ENCODE results near the gene PTPRT.

Gene PTPRT

GRCh38 chr20:42432496-42433334 is 757.0 kb downstream of the PTPRT start:
- DNase-seq, result no peak

DNA sequence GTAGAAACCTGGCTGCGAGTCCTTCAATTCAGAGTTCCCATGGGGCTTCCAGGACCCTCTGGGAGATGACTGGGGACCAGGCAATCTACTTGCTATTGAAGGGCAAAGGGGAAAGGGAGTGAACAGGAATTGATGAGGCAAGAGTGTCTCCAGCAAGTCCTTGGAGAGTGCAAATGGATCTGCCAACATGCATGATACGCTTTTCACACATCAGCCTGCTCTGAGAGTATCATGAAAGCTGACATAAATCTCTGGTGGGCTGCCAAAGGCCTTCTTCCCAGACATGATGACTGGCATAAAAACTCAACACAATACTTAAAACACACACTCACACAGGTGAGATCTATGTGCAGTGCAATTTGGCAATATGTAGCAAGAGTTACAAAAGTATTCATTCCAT is 759.1 kb downstream of the PTPRT start:
- DNase-seq, result no peak

DNA sequence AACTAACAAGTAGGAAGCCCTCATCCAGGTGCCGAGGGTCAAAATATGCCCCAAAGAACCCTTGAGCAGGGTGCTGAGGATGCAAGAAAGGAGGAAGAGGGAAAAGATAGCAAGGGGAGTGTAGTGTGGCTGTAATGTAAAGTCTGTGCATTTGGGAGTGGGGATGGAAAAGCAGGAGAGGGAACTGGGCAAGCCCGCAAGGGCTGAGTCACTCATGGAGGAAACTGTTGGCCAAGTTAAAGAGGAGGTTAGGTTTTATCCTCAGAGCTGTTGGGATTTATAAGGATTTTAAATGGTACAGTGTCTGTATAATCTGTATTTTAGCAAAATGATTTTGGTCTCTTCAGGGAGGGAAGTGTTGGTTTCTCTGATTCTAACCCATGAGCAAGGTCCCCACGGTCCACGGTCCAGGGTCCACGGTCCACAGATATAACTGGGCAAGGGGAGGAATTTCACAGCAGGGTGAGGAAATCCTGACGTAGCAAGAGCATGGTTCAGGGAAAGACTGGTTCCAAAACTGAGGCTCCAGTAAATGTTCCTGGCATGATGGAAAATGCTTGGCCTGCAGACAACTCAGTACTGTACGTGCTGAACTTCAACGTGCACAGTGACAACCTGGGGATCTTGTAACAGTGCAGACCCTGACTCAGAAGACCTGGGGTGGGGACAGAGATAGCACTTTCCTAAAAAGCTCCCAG is 759.8 kb downstream of the PTPRT start:
- no peak for DNase-seq

- no peak for DNase-seq
These were observed 769.7 kb downstream of the PTPRT start for GRCh38 chr20:42419814-42420532.

DNA sequence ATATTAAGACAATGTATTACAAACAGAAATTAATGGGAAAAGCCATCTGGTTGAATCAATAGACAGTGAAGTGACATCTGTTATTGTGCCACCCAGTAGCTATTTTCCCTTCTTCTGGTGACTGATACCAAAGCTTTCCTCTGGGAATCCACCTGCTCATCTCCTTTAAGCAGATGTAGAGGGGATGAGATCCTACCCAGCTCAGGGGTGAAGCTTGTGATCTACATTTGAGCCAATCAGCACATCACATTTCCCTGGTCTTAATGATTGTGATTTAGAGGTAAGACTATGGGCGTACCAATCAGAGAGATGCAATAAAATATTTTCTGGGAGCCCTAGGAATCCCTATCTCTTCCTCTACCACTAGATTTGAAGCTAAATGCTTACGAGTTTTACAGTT is 782.9 kb downstream of the PTPRT start:
- DNase-seq, result no peak

DNA sequence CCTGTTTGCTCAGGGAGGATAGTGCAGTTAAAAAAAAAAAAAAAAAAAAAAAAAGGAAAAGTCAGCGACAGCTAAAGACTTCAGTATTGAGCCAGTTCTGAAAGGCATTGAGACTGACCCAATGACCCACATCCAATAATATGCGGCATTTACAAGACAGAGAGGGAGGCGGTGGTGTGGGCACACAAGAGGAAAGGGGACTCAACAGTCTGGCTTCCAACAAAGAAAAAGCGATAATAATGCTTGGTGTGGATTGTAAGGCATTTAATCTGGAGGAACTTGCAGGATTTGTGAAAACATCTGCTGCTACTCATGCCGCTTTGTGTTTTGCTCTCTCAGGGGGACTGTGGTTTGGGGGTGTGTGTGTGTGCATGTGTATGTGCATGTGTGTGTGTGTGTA is 787.3 kb downstream of the PTPRT start:
- DNase-seq, result no peak

DNA sequence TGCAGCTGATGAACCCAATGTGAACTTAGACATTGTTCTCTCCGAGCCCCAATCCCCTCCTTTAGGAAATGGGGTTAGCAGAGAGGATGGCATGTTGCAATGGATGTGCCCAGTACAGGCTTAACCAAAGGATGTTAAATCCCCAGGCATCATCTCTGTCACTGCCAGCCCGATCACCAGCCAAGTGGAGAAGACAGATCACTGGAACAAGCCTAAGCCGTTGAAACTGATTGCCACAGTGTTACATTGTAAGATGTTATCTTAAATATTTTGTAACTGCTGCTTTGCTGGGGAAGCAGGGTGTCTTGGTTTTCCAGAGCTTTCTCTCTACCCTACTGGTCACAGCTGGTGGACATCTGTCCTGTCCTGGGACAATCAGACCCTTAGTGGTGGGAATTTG is 788.1 kb downstream of the PTPRT start:
- no peak for DNase-seq

DNA sequence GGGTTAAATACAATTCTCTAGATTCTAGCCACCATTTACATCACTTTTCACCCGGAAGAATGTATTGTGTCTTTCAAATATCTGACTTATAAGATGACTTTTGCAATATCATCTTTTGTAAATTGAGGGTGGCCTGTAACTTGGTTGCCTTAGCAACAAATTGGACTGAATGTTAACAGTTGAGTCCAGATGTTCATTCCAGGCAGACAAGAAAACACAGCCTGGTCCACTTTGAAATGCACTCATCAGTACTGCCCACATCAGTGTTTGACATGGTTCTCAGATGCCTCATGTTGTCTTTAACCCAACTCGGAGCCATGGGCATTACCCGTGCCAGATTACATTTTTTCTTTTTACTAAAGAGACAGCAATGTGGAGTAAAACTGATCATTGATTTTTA is 789.9 kb downstream of the PTPRT start:
- no peak for DNase-seq

- DNase-seq, result no peak
These were observed 797.3 kb downstream of the PTPRT start for GRCh38 chr20:42392442-42392841.

- DNase-seq, result no peak
These were observed 797.9 kb downstream of the PTPRT start for GRCh38 chr20:42391807-42392206.

DNA sequence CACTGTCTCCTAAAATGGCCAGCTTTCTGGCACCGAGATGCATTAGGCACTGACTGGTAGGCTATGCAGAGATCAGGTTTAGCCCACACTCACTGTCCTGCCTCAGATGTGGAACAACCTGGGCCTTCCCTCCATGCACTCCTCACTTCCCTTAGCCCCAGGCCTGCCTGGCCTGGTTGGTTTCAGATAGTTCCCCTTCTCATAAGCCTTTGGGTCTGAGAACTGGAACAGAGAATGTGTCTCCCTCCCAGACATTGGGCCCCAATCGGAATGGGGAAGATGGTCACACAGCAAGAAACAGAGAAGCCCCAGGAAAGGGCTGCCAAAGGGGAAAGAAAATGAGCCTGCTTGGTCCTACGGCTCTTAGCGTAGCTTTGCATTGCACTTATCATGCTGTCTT is 809.4 kb downstream of the PTPRT start:
- DNase-seq, result no peak

GRCh38 chr20:42379385-42379784 is 810.3 kb downstream of the PTPRT start:
- no peak for DNase-seq

- no peak for DNase-seq
These were observed 810.9 kb downstream of the PTPRT start for GRCh38 chr20:42378826-42379225.

DNA sequence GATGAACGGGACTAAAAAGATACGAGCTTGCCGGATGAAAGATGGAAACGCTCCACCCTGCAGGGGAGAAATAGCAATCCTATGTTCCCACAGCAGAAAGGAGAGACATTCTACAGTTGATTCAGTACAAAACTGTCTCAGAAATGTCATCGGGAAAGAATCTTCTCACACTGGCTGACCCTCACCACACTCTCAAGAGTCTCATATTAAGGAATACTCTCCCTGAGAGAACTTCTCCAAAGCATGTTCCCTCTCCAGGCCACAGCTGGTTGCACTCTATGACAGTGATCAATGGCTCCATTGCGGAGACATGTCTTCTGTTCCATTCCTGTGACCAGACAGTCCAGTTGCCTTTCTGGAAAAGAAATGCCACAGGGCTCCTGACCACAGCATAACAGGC is 813.6 kb downstream of the PTPRT start:
- DNase-seq, result no peak

- DNase-seq, result no peak
These were observed 816.7 kb downstream of the PTPRT start for GRCh38 chr20:42373049-42373448.

- no peak for DNase-seq
These were observed 819.6 kb downstream of the PTPRT start for GRCh38 chr20:42370075-42370474.

DNA sequence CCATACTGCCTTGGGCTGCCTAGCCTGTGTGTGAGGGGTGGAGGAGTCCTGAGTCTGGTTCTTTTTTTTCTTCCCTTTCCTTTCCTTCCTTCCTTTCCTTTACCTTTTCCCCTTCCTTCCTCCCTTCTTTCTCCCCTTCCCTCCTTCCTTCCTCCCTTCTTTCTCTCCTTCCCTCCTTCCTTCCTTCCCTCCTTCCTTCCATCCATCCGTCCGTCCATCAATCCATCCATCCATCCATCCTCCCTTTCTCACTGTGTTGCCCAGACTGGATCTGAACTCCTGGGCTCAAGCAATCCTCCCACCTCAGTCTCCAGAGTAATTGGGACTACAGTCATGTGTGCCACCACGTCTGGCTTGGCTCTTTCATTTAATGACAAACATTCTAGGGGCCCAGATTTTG is 820.8 kb downstream of the PTPRT start:
- no peak for DNase-seq

DNA sequence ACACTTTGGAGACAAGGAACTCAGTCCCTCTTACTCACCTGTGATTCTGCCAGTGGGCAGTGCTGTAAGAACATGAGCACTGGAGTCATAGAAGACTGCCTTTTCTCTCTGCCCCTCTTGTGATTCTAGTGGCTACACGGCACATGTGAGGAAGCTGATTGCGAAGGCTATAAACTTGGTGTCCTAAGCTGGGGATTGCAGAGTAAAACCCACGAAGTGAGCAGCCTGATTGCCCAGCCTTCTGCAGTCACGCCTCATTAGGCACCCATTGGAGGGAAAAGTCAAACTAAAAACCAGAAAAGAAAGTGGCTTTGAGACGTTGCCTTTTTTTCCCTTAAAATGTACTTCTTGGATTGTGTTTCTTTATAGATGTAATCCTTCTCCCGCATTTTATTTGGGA is 823.1 kb downstream of the PTPRT start:
- no peak for DNase-seq

DNA sequence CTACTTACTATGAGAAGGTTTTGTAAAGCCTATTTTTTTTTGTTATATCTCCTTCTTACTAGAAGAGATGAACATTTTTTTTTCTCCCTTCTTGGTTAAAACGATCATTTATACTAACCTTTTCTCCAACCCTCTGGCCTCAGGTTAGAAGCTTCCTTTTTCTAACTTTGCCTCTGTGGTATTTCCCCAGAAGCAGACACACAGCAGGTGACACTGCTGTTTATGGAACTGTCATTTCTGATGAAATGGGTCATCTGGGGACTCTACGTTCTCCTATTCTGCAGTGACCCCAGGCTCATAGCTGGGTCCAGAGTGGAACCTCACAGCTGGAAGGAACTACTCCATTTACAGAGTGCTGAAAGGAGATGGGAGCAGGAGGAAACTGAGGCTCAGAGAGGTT is 825.3 kb downstream of the PTPRT start:
- no peak for DNase-seq

DNA sequence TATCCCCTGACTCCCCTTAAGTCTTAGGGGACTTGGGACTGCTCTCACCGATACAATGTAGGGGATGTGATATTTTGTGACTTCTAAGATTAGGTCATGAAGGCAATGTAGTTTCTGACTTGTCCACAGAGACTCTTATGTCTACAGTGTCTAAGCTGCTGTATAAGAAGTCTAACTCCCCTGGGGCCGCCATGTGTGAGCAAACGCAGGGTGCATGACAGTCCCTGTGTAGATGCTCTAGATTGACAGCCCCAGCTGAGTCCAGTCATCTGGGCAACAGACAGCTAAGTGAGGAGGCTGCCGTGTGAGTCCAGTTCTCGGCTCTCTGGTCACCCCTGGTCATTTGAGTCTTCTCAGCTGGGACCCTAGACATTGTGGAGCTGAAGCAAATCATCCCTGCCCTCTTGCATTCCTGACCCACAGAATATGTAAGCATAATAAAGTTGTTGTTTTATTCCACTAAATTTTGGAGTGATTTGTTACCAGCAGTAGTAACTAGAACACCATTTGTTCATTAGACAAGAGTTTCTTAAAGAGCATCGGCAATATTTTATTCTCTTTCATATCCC is 828.2 kb downstream of the PTPRT start:
- no peak for DNase-seq

GRCh38 chr20:42360621-42361020 is 829.1 kb downstream of the PTPRT start:
- no peak for DNase-seq

GRCh38 chr20:42359617-42360016 is 830.1 kb downstream of the PTPRT start:
- DNase-seq, result no peak

- DNase-seq, result no peak
These were observed 837.6 kb downstream of the PTPRT start for GRCh38 chr20:42352096-42352495.

- DNase-seq, result no peak
These were observed 839.2 kb downstream of the PTPRT start for GRCh38 chr20:42350521-42350920.
